ENCODE data around the gene THOC2. TPM values are rescaled to one million over a fixed set of nuclear protein-coding genes. Genes with fewer than 3 reads are reported as not detected.
"Not testable (repeated sequence)": the region's sequence is repeated elsewhere in the genome, so short reads cannot be mapped to it uniquely, and the experiment has no call there.

THOC2 gene
- total and polyA plus RNA-seq, 2 donors, result 77.4 to 82.1 TPM

- H3K27me3 ChIP-seq (ENCODE audit: control insufficient read depth in 2 of 2, insufficient read depth in 1 of 2, low read length in 1 of 2), result no peaks in the 10 kb centered on the region
- no peak for DNase-seq (ENCODE audit: low read depth in 6 of 9, low spot score in 9 of 9)
- 8% methylated on average over 1 of the region's 1 CpG for whole genome bisulfite sequencing
- H3K9me3 ChIP-seq (ENCODE audit: control insufficient read depth in 2 of 2, insufficient read depth in 1 of 2, low read length in 1 of 2), result no peaks in the 10 kb centered on the region
- no peak overlapping the region for H3K27ac ChIP-seq (ENCODE audit: low read depth in 1 of 2, low read length in 1 of 2)
- no peak overlapping the region for H3K4me3 ChIP-seq (ENCODE audit: low read length in 2 of 2)
- H3K4me1 ChIP-seq (ENCODE audit: control insufficient read depth in 2 of 2, insufficient read depth in 2 of 2, low read length in 2 of 2), result no peaks in the 10 kb centered on the region
- H3K36me3 ChIP-seq (ENCODE audit: control insufficient read depth in 2 of 2, insufficient read depth in 2 of 2, low read length in 1 of 2), result no peaks in the 10 kb centered on the region
Measured at GRCh38 chrX:123740006-123740405, 7.2 kb upstream of the THOC2 start.

DNA sequence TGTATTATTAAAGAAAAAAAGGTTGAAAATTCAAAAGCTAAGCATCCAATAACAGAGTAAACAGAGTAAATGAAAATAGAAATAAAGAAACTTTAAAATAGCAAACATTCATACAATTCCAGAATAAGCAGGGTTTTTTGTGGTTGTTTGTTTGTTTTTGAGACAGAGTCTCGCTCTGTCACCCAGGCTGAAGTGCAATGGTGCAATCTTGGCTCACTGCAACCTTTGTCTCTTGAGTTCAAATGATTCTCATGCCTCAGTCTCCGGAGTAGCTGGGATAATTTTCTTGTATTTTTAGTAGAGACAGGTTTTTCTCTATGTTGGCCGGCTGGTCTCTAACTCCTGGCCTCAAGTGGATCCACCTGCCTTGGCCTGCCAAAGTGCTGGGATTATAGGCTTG is 6.6 kb upstream of the THOC2 start:
- Histone ChIP-seq H3K4me1 (ENCODE audit: control insufficient read depth in 2 of 2, insufficient read depth in 2 of 2, low read length in 2 of 2) (no peaks in the 10 kb centered on the region), H3K36me3 (ENCODE audit: control insufficient read depth in 2 of 2, insufficient read depth in 2 of 2, low read length in 1 of 2) (no peaks in the 10 kb centered on the region), H3K9me3 (ENCODE audit: control insufficient read depth in 2 of 2, insufficient read depth in 1 of 2, low read length in 1 of 2) (no peaks in the 10 kb centered on the region), H3K4me3 (ENCODE audit: low read length in 2 of 2) (no peak overlapping the region), H3K27ac (ENCODE audit: low read depth in 1 of 2, low read length in 1 of 2) (no peak overlapping the region), H3K27me3 (ENCODE audit: control insufficient read depth in 2 of 2, insufficient read depth in 1 of 2, low read length in 1 of 2) (no peaks in the 10 kb centered on the region)
- 92% methylated on average over 3 of the region's 3 CpGs for WGBS
- no peak for DNase-seq (ENCODE audit: low read depth in 6 of 9, low spot score in 9 of 9)

GRCh38 chrX:123738378-123738940 is 5.6 kb upstream of the THOC2 start:
- no peak overlapping the region for H3K4me3 ChIP-seq (ENCODE audit: low read length in 2 of 2)
- H3K27ac ChIP-seq (ENCODE audit: low read depth in 1 of 2, low read length in 1 of 2), result no peak overlapping the region
- H3K9me3 ChIP-seq (ENCODE audit: control insufficient read depth in 2 of 2, insufficient read depth in 1 of 2, low read length in 1 of 2), result no peaks in the 10 kb centered on the region
- no peak for DNase-seq (ENCODE audit: low read depth in 6 of 9, low spot score in 9 of 9)
- H3K36me3 ChIP-seq (ENCODE audit: control insufficient read depth in 2 of 2, insufficient read depth in 2 of 2, low read length in 1 of 2), result no peaks in the 10 kb centered on the region
- 82% methylated on average over 10 of the region's 10 CpGs for WGBS
- H3K4me1 ChIP-seq (ENCODE audit: control insufficient read depth in 2 of 2, insufficient read depth in 2 of 2, low read length in 2 of 2), result no peaks in the 10 kb centered on the region
- no peaks in the 10 kb centered on the region for H3K27me3 ChIP-seq (ENCODE audit: control insufficient read depth in 2 of 2, insufficient read depth in 1 of 2, low read length in 1 of 2)

DNA sequence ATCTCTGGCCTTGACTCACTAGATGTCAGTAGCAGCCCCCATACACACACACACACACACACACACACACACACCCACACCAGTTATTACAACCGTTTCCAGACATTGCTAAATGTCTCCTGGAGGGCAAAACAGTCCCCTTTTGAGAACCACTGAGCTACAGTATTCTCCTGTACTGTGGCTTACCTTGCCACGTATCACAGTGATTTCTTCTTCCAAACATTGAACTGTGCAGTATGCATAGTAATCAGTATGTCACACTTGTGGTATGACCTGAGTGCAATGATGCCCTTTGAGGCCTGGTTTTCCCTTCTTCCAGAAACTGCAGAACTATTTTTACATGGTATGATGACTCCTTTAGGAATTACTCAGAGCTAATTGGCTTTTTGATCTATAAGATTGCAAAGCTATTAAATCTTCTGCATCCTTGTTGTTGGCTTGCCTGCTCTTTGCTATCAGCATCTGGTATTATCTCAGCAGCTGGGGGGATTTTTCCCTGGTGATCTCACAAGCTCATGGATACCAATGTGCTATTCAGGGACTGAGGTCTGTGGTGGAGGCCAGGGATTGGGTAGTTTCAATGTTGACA is 3.6 kb upstream of the THOC2 start:
- no peak for DNase-seq (ENCODE audit: low read depth in 6 of 9, low spot score in 9 of 9)
- H3K36me3 ChIP-seq (ENCODE audit: control insufficient read depth in 2 of 2, insufficient read depth in 2 of 2, low read length in 1 of 2), result no peaks in the 10 kb centered on the region
- H3K27ac ChIP-seq (ENCODE audit: low read depth in 1 of 2, low read length in 1 of 2), result no peak overlapping the region
- 89% methylated on average over 2 of the region's 2 CpGs for WGBS
- peaks cover 0 to 3% of the 10 kb centered on the region in 2 donors for H3K4me1 ChIP-seq (ENCODE audit: control insufficient read depth in 2 of 2, insufficient read depth in 2 of 2, low read length in 2 of 2)
- H3K27me3 ChIP-seq (ENCODE audit: control insufficient read depth in 2 of 2, insufficient read depth in 1 of 2, low read length in 1 of 2), result no peaks in the 10 kb centered on the region
- H3K9me3 ChIP-seq (ENCODE audit: control insufficient read depth in 2 of 2, insufficient read depth in 1 of 2, low read length in 1 of 2), result peaks cover 0 to 6% of the 10 kb centered on the region in 2 donors
- H3K4me3 ChIP-seq (ENCODE audit: low read length in 2 of 2), result no peak overlapping the region

- H3K9me3 ChIP-seq (ENCODE audit: control insufficient read depth in 2 of 2, insufficient read depth in 1 of 2, low read length in 1 of 2); DNase-seq (ENCODE audit: low read depth in 6 of 9, low spot score in 9 of 9); H3K27me3 ChIP-seq (ENCODE audit: control insufficient read depth in 2 of 2, insufficient read depth in 1 of 2, low read length in 1 of 2); H3K27ac ChIP-seq (ENCODE audit: low read depth in 1 of 2, low read length in 1 of 2); H3K4me3 ChIP-seq (ENCODE audit: low read length in 2 of 2); H3K36me3 ChIP-seq (ENCODE audit: control insufficient read depth in 2 of 2, insufficient read depth in 2 of 2, low read length in 1 of 2); H3K4me1 ChIP-seq (ENCODE audit: control insufficient read depth in 2 of 2, insufficient read depth in 2 of 2, low read length in 2 of 2): not testable (repeated sequence)
- no CpG with 5 or more reads among the region's 1 CpG for WGBS
Measured at GRCh38 chrX:123735137-123735536, 2.3 kb upstream of the THOC2 start.

GRCh38 chrX:123734079-123734478 is 1.2 kb upstream of the THOC2 start:
- DNase-seq (ENCODE audit: low read depth in 6 of 9, low spot score in 9 of 9); H3K4me3 ChIP-seq (ENCODE audit: low read length in 2 of 2); H3K4me1 ChIP-seq (ENCODE audit: control insufficient read depth in 2 of 2, insufficient read depth in 2 of 2, low read length in 2 of 2); H3K9me3 ChIP-seq (ENCODE audit: control insufficient read depth in 2 of 2, insufficient read depth in 1 of 2, low read length in 1 of 2); H3K36me3 ChIP-seq (ENCODE audit: control insufficient read depth in 2 of 2, insufficient read depth in 2 of 2, low read length in 1 of 2); H3K27me3 ChIP-seq (ENCODE audit: control insufficient read depth in 2 of 2, insufficient read depth in 1 of 2, low read length in 1 of 2); H3K27ac ChIP-seq (ENCODE audit: low read depth in 1 of 2, low read length in 1 of 2): not testable (repeated sequence)
- over 99% methylated on average over 36 of the region's 43 CpGs for WGBS

GRCh38 chrX:123731987-123732669 is 724 bp downstream of the THOC2 start:
- peaks cover 0 to 6% of the 10 kb centered on the region in 2 donors for H3K9me3 ChIP-seq (ENCODE audit: control insufficient read depth in 2 of 2, insufficient read depth in 1 of 2, low read length in 1 of 2)
- peak overlapping the region; percentile 58 to 82 for H3K4me3 ChIP-seq (ENCODE audit: low read length in 2 of 2)
- no peaks in the 10 kb centered on the region for H3K36me3 ChIP-seq (ENCODE audit: control insufficient read depth in 2 of 2, insufficient read depth in 2 of 2, low read length in 1 of 2)
- no peaks in the 10 kb centered on the region for H3K27me3 ChIP-seq (ENCODE audit: control insufficient read depth in 2 of 2, insufficient read depth in 1 of 2, low read length in 1 of 2)
- H3K27ac ChIP-seq (ENCODE audit: low read depth in 1 of 2, low read length in 1 of 2), result peak overlapping the region in 1 of 2 donors; percentile 71
- peak in 3 of 9 donors; percentile 4 to 26 (median 16) for DNase-seq (ENCODE audit: low read depth in 6 of 9, low spot score in 9 of 9)
- WGBS, result under 1% methylated on average over 41 of the region's 41 CpGs
- peaks cover 2 to 3% of the 10 kb centered on the region in 2 donors for H3K4me1 ChIP-seq (ENCODE audit: control insufficient read depth in 2 of 2, insufficient read depth in 2 of 2, low read length in 2 of 2)

GRCh38 chrX:123731258-123731986 is 1.4 kb downstream of the THOC2 start:
- Histone ChIP-seq H3K4me3 (ENCODE audit: low read length in 2 of 2) (peak overlapping the region; percentile 58 to 82), H3K9me3 (ENCODE audit: control insufficient read depth in 2 of 2, insufficient read depth in 1 of 2, low read length in 1 of 2) (peaks cover 0 to 6% of the 10 kb centered on the region in 2 donors), H3K27ac (ENCODE audit: low read depth in 1 of 2, low read length in 1 of 2) (peak overlapping the region in 1 of 2 donors; percentile 71), H3K27me3 (ENCODE audit: control insufficient read depth in 2 of 2, insufficient read depth in 1 of 2, low read length in 1 of 2) (no peaks in the 10 kb centered on the region), H3K36me3 (ENCODE audit: control insufficient read depth in 2 of 2, insufficient read depth in 2 of 2, low read length in 1 of 2) (no peaks in the 10 kb centered on the region), H3K4me1 (ENCODE audit: control insufficient read depth in 2 of 2, insufficient read depth in 2 of 2, low read length in 2 of 2) (peaks cover 2 to 3% of the 10 kb centered on the region in 2 donors)
- 8% methylated on average over 16 of the region's 16 CpGs for WGBS
- peak in 3 of 9 donors; percentile 1 to 18 (median 4) for DNase-seq (ENCODE audit: low read depth in 6 of 9, low spot score in 9 of 9)

DNA sequence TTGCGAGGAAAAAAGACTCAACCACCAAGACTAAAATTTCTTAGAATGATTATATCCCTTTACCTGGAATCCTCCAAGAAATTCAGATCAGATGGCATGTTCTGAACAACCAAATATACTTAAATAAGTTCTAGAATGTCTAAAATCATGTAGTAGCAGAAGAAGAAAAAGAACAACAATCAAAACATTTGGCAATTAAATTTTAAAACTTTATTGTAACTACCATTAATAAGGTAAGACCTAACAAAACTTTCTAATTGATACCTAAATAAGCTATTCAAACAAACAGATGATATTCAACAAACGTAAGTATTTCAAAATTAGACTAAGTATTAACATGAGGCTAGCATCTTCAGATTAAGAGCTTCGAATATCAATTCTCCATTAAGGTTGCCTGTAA is 4.3 kb downstream of the THOC2 start:
- Histone ChIP-seq H3K4me3 (ENCODE audit: low read length in 2 of 2) (no peak overlapping the region), H3K9me3 (ENCODE audit: control insufficient read depth in 2 of 2, insufficient read depth in 1 of 2, low read length in 1 of 2) (peaks cover 0 to 6% of the 10 kb centered on the region in 2 donors), H3K27me3 (ENCODE audit: control insufficient read depth in 2 of 2, insufficient read depth in 1 of 2, low read length in 1 of 2) (no peaks in the 10 kb centered on the region), H3K27ac (ENCODE audit: low read depth in 1 of 2, low read length in 1 of 2) (no peak overlapping the region), H3K4me1 (ENCODE audit: control insufficient read depth in 2 of 2, insufficient read depth in 2 of 2, low read length in 2 of 2) (peaks cover 2 to 3% of the 10 kb centered on the region in 2 donors), H3K36me3 (ENCODE audit: control insufficient read depth in 2 of 2, insufficient read depth in 2 of 2, low read length in 1 of 2) (peaks cover 0 to 4% of the 10 kb centered on the region in 2 donors)
- WGBS, result 84% methylated on average over 3 of the region's 3 CpGs
- no peak for DNase-seq (ENCODE audit: low read depth in 6 of 9, low spot score in 9 of 9)

Measured in thymus (tissue), 11 donors.